ENCODE data around the gene CWF19L1. TPM values are rescaled to one million over a fixed set of nuclear protein-coding genes. Genes with fewer than 3 reads are reported as not detected.

Gene CWF19L1
- polyA plus RNA-seq, 2 of the 4 experiments (the other 2 are of a cell fraction) = 24.7 to 30.2 TPM

DNA sequence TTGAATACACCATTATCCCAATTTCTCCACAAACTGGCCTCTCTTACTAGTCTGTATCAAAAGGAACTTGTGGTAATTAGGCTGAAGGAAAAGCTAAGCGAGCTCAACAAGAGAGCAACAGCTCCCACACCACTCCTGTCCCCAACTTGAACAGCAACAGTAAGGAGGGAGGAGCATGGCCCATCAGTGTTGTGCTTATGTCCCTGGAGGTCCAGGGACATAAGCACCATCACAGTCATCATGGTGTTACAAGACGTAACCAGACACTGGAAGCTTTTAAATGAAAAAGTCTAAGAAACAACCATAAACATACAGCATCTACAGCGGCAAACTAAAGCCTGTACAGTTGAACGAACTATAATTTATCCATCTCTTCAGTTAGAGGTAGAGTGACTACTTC is 82.6 kb downstream of the CWF19L1 start:
- peak overlapping the region; percentile 83 to 94 for H3K27ac ChIP-seq
- POLR2A ChIA-PET = no interaction called here
- TF ChIP-seq ZSCAN20 (CRISPR knock-in tag; IDR thresholded peaks at IDR 0.05) = no peak
- TF ChIP-seq ZNF302 (CRISPR knock-in tag; IDR thresholded peaks at IDR 0.05) = no peak
- no peak for TF ChIP-seq TP53 (CRISPR knock-in tag; IDR thresholded peaks at IDR 0.05)
- TF ChIP-seq HOXB13 (CRISPR knock-in tag; IDR thresholded peaks at IDR 0.05; ENCODE audit: low read depth) = no peak
- TF ChIP-seq CHD2 (IDR thresholded peaks at IDR 0.05; ENCODE audit: low read length, partially characterized antibody) = no peak

DNA sequence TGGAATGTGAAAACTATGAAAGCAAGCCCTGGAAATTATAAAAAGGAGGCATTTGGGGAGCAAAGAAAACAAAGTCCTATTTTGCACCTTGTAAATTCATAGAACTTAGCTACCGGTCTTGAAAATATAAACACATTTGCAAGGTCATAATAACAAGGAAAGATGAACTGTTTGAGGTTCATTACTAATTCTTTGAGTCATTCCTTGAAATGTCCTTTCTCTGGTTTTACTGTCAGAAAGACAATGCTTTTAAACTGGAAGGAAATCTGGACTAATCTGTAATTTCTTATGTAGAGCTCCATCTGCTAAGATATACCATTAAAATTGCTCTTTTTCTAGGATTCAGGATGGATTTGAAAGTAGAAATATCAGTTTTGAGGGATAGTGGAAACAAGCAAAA is 83.0 kb downstream of the CWF19L1 start:
- ChIA-PET POLR2A (no interaction called here), CTCF (interaction anchor here (1.0 to 1.3 kb wide), 4 partner anchors 9 to 339 kb away, joined by 3 read pairs; no protein-coding TSS in a partner anchor)
- ATAC-seq (no peak), FAIRE-seq (no peak), DNase-seq (ENCODE audit: low read depth in 1 of 2, low spot score in 1 of 2) (no peak)
- Histone ChIP-seq H3K4me2 (peak overlapping the region; percentile 93), H3K4me3 (peak overlapping the region; percentile 75), H3K9me3 (no peaks in the 10 kb centered on the region), H3K27ac (peak overlapping the region in 1 of 2 experiments; percentile 94; a peak in 3 of 6 replicates), H3K4me1 (peaks cover 34% of the 10 kb centered on the region)
- 71% methylated on average over 1 of the region's 1 CpG for WGBS (ENCODE audit: missing lambda C conversion rate)
- no peak for TF ChIP-seq BHLHE40 (IDR thresholded peaks at IDR 0.05; ENCODE audit: low read depth, low read length)
- TF ChIP-seq, protein P1, sequence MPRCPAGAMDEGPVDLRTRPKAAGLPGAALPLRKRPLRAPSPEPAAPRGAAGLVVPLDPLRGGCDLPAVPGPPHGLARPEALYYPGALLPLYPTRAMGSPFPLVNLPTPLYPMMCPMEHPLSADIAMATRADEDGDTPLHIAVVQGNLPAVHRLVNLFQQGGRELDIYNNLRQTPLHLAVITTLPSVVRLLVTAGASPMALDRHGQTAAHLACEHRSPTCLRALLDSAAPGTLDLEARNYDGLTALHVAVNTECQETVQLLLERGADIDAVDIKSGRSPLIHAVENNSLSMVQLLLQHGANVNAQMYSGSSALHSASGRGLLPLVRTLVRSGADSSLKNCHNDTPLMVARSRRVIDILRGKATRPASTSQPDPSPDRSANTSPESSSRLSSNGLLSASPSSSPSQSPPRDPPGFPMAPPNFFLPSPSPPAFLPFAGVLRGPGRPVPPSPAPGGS (IDR thresholded peaks at IDR 0.05) = no peak
- no peak for TF ChIP-seq FOXS1 (CRISPR knock-in tag; IDR thresholded peaks at IDR 0.05)
- no peak for TF ChIP-seq ZC3H11A (IDR thresholded peaks at IDR 0.05)
- TF ChIP-seq SMC3 (IDR thresholded peaks at IDR 0.05) = no peak
- TF ChIP-seq, protein P2, sequence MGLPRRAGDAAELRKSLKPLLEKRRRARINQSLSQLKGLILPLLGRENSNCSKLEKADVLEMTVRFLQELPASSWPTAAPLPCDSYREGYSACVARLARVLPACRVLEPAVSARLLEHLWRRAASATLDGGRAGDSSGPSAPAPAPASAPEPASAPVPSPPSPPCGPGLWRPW (IDR thresholded peaks at IDR 0.05) = no peak
- TF ChIP-seq MAFK (IDR thresholded peaks at IDR 0.05; ENCODE audit: partially characterized antibody) = no peak
- TF ChIP-seq RAD21 (conservative IDR thresholded peaks at IDR 0.05 in 1 of 2, IDR thresholded peaks at IDR 0.05 in 1 of 2) = no peak
- TF ChIP-seq FOSL2 (IDR thresholded peaks at IDR 0.05) = no peak
- no peak for TF ChIP-seq FOSL2 (CRISPR knock-in tag; IDR thresholded peaks at IDR 0.05)
- TF ChIP-seq FOSB (CRISPR knock-in tag; IDR thresholded peaks at IDR 0.05) = no peak

More for the DNA sequence above, 82.6 kb downstream of the CWF19L1 start:
- Histone ChIP-seq H3K4me2 (peak overlapping the region; percentile 93), H3K4me1 (peaks cover 34% of the 10 kb centered on the region), H3K4me3 (peak overlapping the region; percentile 75), H3K9me3 (no peaks in the 10 kb centered on the region)
- FAIRE-seq (no peak), DNase-seq (ENCODE audit: low read depth in 1 of 2, low spot score in 1 of 2) (peak; percentile 23 to 25), ATAC-seq (peak in 1 of 2 experiments; percentile 28; a peak in 3 of 6 replicates)
- CTCF ChIA-PET = interaction anchor here (1.0 to 1.3 kb wide), 4 partner anchors 10 to 339 kb away, joined by 3 read pairs; no protein-coding TSS in a partner anchor
- WGBS (ENCODE audit: missing lambda C conversion rate) = 14% methylated on average over 4 of the region's 4 CpGs

DNA sequence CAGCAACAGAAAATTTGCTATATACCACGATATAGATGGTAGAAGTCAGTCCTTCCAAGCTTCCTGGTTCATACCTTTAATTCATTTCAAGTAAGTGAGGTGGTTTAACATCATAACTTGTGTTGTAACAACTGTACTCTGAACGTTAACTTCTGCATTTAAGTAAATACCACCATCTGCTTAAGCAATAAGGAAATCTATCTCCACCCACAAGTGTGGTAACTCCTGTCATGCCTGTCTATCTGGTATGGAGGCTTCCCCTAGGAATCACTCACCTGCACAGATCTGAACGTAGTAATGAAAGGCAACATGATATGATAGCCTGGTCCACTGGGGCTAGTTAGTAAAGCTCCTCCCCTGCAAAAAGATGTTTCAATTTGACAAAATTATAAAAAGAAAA is 84.0 kb downstream of the CWF19L1 start:
- no peak for ATAC-seq
- WGBS (ENCODE audit: missing lambda C conversion rate) = 52% methylated on average over 3 of the region's 3 CpGs
- no peak overlapping the region for H3K27ac ChIP-seq
- ChIA-PET POLR2A (no interaction called here), CTCF (interaction anchor here (1.3 kb wide), 1 partner anchor 8 kb away, joined by 3 read pairs; no protein-coding TSS in a partner anchor)
- H3K4me3 ChIP-seq = no peak overlapping the region
- peak in 1 of 2 experiments; percentile 11 for DNase-seq (ENCODE audit: low read depth in 1 of 2, low spot score in 1 of 2)
- TF ChIP-seq PHF8 (IDR thresholded peaks at IDR 0.05; ENCODE audit: borderline replicate concordance, low read depth) = no peak
- FAIRE-seq = no peak
- H3K4me1 ChIP-seq = peaks cover 31% of the 10 kb centered on the region
- H3K4me2 ChIP-seq = peak overlapping the region; percentile 93; the same call in 1 of the 3 replicates
- no peaks in the 10 kb centered on the region for H3K9me3 ChIP-seq

DNA sequence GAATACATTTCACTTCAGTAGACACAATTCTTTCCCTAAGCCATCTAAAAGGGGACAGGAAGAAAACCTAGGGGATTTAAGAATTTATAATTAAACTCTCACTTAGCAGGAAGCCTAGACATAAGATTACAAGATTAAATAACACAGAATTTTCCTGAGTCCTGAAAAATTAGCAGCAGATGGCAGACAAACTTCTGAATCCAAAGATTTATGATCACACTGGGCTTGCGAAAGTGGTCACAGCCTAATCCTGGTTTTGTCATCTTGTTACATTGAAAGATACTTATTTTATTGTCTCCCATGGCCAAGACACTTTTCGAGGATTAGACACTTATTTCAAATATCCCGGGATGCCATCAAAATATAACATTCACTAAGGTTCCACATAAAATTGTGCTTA is 84.5 kb downstream of the CWF19L1 start:
- Histone ChIP-seq H3K27ac (no peak overlapping the region), H3K4me1 (peaks cover 28% of the 10 kb centered on the region), H3K4me2 (no peak overlapping the region), H3K4me3 (no peak overlapping the region), H3K9me3 (no peaks in the 10 kb centered on the region)
- no peak for ATAC-seq
- POLR2A ChIA-PET = no interaction called here
- TF ChIP-seq HDAC2 (IDR thresholded peaks at IDR 0.05) (no peak), NPAS2 (CRISPR knock-in tag; IDR thresholded peaks at IDR 0.05; ENCODE audit: borderline replicate concordance) (no peak), PHF8 (IDR thresholded peaks at IDR 0.05; ENCODE audit: borderline replicate concordance, low read depth) (no peak), TFCP2L1 (CRISPR knock-in tag; IDR thresholded peaks at IDR 0.05) (no peak), RFX5 (IDR thresholded peaks at IDR 0.05) (no peak), FOXS1 (CRISPR knock-in tag; IDR thresholded peaks at IDR 0.05) (no peak), CBX2 (IDR thresholded peaks at IDR 0.05; ENCODE audit: borderline replicate concordance, low read depth) (no peak), BHLHE40 (IDR thresholded peaks at IDR 0.05; ENCODE audit: low read depth, low read length) (no peak), MAZ (IDR thresholded peaks at IDR 0.05; ENCODE audit: borderline replicate concordance, low read depth, low read length) (no peak), EHMT2 (IDR thresholded peaks at IDR 0.05; ENCODE audit: low read depth) (no peak), ZSCAN20 (CRISPR knock-in tag; IDR thresholded peaks at IDR 0.05) (no peak)
- TF ChIP-seq, protein P3, sequence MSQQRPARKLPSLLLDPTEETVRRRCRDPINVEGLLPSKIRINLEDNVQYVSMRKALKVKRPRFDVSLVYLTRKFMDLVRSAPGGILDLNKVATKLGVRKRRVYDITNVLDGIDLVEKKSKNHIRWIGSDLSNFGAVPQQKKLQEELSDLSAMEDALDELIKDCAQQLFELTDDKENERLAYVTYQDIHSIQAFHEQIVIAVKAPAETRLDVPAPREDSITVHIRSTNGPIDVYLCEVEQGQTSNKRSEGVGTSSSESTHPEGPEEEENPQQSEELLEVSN (IDR thresholded peaks at IDR 0.05; ENCODE audit: borderline replicate concordance, low read depth) = no peak
- TF ChIP-seq, protein P4, sequence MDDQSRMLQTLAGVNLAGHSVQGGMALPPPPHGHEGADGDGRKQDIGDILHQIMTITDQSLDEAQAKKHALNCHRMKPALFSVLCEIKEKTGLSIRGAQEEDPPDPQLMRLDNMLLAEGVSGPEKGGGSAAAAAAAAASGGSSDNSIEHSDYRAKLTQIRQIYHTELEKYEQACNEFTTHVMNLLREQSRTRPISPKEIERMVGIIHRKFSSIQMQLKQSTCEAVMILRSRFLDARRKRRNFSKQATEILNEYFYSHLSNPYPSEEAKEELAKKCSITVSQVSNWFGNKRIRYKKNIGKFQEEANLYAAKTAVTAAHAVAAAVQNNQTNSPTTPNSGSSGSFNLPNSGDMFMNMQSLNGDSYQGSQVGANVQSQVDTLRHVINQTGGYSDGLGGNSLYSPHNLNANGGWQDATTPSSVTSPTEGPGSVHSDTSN (IDR thresholded peaks at IDR 0.05) = no peak
- TF ChIP-seq, protein P5, sequence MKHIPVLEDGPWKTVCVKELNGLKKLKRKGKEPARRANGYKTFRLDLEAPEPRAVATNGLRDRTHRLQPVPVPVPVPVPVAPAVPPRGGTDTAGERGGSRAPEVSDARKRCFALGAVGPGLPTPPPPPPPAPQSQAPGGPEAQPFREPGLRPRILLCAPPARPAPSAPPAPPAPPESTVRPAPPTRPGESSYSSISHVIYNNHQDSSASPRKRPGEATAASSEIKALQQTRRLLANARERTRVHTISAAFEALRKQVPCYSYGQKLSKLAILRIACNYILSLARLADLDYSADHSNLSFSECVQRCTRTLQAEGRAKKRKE (CRISPR knock-in tag; IDR thresholded peaks at IDR 0.05; ENCODE audit: low read depth) = no peak
- no peak for FAIRE-seq
- CTCF ChIA-PET = interaction anchor here (1.0 kb wide), 1 partner anchor 137 kb away, joined by 4 read pairs; no protein-coding TSS in a partner anchor
- no peak for DNase-seq (ENCODE audit: low read depth in 1 of 2, low spot score in 1 of 2)
- WGBS (ENCODE audit: missing lambda C conversion rate) = 70% methylated on average over 3 of the region's 3 CpGs

All from A549 (cell line).